Nephron progenitor cell (in vitro differentiated cells): Measurements from ENCODE around the gene ARMS2.

Source experiments
- DNase-seq: peaks from one replicate; pipeline ENCODE4 v3.0.0; 2021
- H3K27ac Mint-ChIP-seq: 2 replicates; pipeline ENCODE4 v1.8.0; 2021; ENCODE audit warnings: mild to moderate bottlenecking, moderate library complexity, mixed read lengths
- H3K27me3 Mint-ChIP-seq: 2 replicates; pipeline ENCODE4 v1.8.0; 2021; ENCODE audit warnings: mild to moderate bottlenecking, low read depth, mixed read lengths; ENCODE audit not compliant: poor library complexity
- H3K36me3 Mint-ChIP-seq: 2 replicates; pipeline ENCODE4 v1.8.0; 2021; ENCODE audit warnings: low read depth, mixed read lengths
- H3K4me1 Mint-ChIP-seq: 2 replicates; pipeline ENCODE4 v1.8.0; 2021; ENCODE audit warnings: mixed read lengths
- H3K4me3 Mint-ChIP-seq: 2 replicates; pipeline ENCODE4 v1.8.0; 2021; ENCODE audit warnings: mild to moderate bottlenecking, moderate library complexity, mixed read lengths
- H3K9me3 Mint-ChIP-seq: 2 replicates; pipeline ENCODE4 v1.8.0; 2021; ENCODE audit warnings: mild to moderate bottlenecking, moderate library complexity, mixed read lengths
- TF ChIP-seq, protein P1 (sequence below): fragments of 200-600 bp; sonication (generic); IDR thresholded peaks from 2 replicates; pipeline ENCODE4 v1.5.0; 2021; ENCODE audit warnings: antibody characterized with exemption

The ARMS2 gene

DNA sequence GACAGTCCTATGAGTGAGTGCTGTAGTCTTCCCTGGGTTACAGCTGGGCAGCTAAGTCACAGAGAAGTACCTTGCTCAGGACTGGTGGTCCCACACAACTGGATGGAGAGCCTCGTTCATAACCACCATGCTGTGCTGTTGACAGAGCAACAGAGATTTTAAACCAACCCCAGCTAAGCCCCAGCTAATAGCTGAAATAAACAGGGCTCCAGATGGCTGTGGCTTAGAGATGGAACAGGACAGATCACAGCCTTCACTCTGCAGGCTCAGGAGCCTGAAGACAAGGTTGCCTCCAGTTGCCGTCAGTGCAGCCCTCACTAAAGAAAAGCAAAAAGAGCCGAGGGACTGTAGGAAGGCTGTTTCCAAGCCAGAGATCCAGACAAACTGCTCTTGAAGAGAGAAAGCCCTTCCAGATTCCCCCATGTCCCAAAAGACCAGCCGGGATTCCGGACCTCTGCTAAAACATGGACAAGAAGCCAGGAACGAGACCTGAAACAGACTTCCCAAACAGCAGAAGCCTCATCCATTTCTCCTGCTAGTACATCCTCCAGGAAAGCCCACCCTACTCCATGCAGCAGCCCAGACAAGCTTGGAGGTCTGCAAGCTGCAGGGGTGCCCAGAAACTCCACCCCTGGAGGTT is 11.1 kb downstream of the ARMS2 start:
- H3K36me3 Mint-ChIP-seq, result no peaks in the 10 kb centered on the region
- no peak for DNase-seq
- H3K27ac Mint-ChIP-seq, result no peak overlapping the region
- H3K4me1 Mint-ChIP-seq, result peaks cover 20% of the 10 kb centered on the region
- no peaks in the 10 kb centered on the region for H3K9me3 Mint-ChIP-seq
- H3K27me3 Mint-ChIP-seq, result peaks cover 85% of the 10 kb centered on the region
- TF ChIP-seq, protein P1, sequence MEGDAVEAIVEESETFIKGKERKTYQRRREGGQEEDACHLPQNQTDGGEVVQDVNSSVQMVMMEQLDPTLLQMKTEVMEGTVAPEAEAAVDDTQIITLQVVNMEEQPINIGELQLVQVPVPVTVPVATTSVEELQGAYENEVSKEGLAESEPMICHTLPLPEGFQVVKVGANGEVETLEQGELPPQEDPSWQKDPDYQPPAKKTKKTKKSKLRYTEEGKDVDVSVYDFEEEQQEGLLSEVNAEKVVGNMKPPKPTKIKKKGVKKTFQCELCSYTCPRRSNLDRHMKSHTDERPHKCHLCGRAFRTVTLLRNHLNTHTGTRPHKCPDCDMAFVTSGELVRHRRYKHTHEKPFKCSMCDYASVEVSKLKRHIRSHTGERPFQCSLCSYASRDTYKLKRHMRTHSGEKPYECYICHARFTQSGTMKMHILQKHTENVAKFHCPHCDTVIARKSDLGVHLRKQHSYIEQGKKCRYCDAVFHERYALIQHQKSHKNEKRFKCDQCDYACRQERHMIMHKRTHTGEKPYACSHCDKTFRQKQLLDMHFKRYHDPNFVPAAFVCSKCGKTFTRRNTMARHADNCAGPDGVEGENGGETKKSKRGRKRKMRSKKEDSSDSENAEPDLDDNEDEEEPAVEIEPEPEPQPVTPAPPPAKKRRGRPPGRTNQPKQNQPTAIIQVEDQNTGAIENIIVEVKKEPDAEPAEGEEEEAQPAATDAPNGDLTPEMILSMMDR, result no peak
- no peak overlapping the region for H3K4me3 Mint-ChIP-seq

DNA sequence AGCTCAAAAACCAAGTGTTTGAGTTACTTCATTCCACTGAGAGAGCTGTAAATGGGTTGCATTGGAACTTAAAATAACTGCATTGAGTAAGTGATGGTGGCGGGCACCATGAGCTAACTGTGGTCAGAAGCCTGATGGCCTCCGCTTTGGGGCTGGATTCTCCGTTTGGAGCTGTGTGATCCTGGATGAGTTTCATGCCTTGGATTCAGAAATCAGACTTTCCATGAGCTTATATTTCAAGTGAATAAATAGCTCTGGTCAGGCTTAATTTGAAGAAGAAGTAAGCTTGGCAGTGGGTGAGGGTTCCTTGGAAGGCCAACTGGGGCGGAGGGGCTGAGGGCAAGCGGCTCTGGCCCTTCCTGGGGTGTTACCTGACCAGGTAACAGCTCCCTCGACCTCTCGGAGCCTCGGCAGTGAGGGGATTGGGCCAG is 12.5 kb downstream of the ARMS2 start:
- Mint-ChIP-seq H3K4me1 (peaks cover 16% of the 10 kb centered on the region), H3K9me3 (no peaks in the 10 kb centered on the region), H3K4me3 (no peak overlapping the region), H3K27ac (no peak overlapping the region), H3K27me3 (peaks cover 92% of the 10 kb centered on the region), H3K36me3 (no peaks in the 10 kb centered on the region)
- TF ChIP-seq, protein P1, result no peak
- no peak for DNase-seq

DNA sequence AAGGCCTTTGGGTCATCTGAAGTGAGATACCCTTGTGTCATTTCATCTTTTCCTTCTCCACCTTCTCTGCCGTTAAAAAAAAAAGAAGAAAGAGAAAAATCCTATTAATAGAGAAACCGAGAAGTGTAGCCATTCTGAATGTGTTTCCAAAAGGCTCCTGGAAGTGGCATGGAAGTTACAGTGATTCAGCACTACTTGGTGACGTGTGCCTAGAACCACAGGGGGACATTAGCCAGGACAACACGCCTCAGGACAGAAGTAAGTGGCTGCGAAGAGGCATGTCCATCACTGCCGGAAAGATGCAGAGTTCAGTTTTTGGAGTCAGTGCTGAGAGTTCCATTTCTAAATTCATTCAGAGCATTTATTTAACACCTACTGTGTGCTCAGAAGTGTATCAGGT is 13.2 kb downstream of the ARMS2 start:
- Mint-ChIP-seq H3K4me3 (no peak overlapping the region), H3K27me3 (peaks cover 85% of the 10 kb centered on the region), H3K9me3 (no peaks in the 10 kb centered on the region), H3K27ac (no peak overlapping the region), H3K4me1 (peaks cover 12% of the 10 kb centered on the region), H3K36me3 (no peaks in the 10 kb centered on the region)
- TF ChIP-seq, protein P1, result no peak
- no peak for DNase-seq

DNA sequence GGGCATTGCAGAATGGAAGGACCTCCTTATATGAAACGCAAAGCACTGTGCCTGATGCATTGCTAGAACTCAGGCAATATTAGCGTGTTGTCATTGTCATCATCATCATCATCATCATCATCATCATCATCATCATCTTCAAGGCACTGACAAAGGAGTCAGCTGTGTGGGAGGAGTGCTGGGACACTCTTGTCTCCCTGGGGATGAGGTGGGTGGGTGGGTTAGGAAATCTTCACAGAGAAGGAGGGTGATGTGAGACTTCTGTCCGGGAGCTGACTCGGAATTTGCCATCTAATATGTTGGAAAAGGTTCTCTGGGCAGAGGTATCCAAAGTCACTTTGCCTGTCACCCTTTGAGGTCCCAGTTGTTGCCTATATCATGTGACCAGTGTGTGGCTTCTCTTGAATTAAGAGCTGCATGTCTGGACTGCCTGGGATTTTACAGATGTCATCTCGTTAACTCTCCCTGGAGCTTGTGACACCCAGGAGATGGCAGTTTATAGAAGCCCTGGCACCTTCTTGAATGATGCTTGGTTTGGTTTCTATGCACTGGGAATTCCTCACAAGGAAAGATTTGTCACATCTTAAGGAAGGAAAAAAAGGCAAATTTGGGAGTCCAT is 14.0 kb downstream of the ARMS2 start:
- Mint-ChIP-seq H3K4me1 (peaks cover 11% of the 10 kb centered on the region), H3K9me3 (no peaks in the 10 kb centered on the region), H3K36me3 (no peaks in the 10 kb centered on the region), H3K27me3 (peaks cover 78% of the 10 kb centered on the region), H3K27ac (no peak overlapping the region), H3K4me3 (no peak overlapping the region)
- DNase-seq, result no peak
- TF ChIP-seq, protein P1, result no peak

DNA sequence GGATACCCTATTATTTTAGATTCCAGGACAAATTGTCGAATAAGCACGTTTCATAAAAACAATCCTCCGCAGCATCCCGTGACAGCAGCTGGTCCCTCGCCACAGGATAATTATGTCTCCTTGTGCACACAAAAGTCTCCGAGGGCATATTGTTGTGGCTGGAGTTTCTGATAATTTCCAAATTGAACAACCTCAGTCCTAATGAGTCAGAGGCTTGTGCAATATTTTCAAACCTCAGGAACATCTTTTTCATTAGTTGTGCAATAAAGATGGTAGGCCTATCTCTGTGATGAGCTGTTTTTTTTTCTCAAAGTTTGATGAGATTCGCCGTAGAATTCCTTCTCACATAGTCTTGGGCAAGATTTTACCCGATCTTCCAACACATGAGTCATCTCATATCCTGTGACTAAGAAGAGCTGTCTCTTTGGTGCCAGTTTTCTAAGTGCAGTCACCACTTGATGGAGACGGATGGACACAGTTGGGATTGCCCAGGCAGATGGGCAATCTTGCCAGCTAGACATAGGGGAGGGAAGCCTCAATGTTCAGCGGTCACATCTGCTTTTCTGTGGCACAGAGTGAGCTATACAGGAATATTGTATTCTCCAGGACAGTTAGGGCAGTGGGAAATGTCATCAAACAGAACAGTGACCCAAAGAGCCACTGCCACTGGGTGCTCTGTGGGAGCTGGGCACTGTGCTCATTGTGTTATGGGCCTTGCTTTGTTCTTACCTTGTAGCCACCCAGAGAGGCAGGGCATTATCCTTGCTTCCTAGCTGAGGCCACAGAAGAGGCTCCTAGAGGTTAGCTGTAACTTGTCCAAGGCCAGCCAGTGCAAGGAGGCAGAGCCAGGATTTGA is 14.7 kb downstream of the ARMS2 start:
- H3K27me3 Mint-ChIP-seq, result peaks cover 71% of the 10 kb centered on the region
- no peak overlapping the region for H3K4me3 Mint-ChIP-seq
- no peak overlapping the region for H3K27ac Mint-ChIP-seq
- DNase-seq, result no peak
- H3K9me3 Mint-ChIP-seq, result no peaks in the 10 kb centered on the region
- TF ChIP-seq, protein P1, result no peak
- peaks cover 12% of the 10 kb centered on the region for H3K4me1 Mint-ChIP-seq
- no peaks in the 10 kb centered on the region for H3K36me3 Mint-ChIP-seq
